Loucy (cell line): Measurements from ENCODE around the gene BIRC7.

Experiments used
- EZH2phosphoT487 ChIP-seq: fragments of 200-600 bp; IDR thresholded peaks from 2 replicates; pipeline ENCODE4 v1.6.1; 2018; ENCODE audit warnings: antibody characterized with exemption, mild to moderate bottlenecking, moderate library complexity, borderline replicate concordance
- TF ChIP-seq, protein P1 (sequence below): fragments of 200-600 bp; sonication (generic); conservative IDR thresholded peaks from 2 replicates; pipeline ENCODE4 v1.5.1; 2014; ENCODE audit warnings: mild to moderate bottlenecking, antibody characterized with exemption, low read length

DNA sequence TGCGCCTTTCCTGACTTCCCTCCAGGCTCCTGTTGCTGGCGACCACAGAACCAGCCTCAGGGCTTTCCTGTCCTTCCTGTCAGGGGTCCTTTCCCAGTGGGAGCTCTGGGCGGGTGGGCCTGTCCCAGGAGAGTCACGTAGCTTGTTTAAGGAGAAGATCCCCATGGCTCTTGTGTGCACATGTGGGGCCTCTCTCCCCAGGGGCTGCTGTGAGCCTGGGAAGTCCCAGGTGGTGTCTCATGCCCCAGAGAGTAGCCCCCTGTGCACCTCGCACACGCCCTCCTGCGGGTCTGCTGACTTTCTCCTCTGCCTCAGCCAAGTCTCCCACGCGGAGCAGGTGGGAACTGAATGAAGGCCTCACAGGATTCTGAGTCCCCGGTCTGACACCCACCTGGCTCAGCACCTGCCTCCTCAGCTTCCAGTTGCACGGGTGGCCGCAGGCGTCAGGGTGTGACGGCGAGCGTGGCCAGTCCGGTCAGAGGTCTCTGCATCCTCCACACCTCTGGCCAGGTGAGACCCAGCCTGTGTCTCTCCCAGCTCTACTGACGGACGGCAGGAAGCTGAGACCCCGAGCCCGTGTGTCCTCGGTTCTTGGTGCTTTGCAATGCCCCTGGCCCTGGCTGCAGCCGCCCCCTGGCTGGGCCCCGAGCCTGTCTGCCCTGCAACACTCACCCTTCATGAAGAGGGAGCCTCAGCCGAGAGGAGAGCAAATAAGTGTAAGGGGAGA, 24.2 kb downstream of the BIRC7 start:
- TF ChIP-seq, protein P1, sequence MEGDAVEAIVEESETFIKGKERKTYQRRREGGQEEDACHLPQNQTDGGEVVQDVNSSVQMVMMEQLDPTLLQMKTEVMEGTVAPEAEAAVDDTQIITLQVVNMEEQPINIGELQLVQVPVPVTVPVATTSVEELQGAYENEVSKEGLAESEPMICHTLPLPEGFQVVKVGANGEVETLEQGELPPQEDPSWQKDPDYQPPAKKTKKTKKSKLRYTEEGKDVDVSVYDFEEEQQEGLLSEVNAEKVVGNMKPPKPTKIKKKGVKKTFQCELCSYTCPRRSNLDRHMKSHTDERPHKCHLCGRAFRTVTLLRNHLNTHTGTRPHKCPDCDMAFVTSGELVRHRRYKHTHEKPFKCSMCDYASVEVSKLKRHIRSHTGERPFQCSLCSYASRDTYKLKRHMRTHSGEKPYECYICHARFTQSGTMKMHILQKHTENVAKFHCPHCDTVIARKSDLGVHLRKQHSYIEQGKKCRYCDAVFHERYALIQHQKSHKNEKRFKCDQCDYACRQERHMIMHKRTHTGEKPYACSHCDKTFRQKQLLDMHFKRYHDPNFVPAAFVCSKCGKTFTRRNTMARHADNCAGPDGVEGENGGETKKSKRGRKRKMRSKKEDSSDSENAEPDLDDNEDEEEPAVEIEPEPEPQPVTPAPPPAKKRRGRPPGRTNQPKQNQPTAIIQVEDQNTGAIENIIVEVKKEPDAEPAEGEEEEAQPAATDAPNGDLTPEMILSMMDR, result no peak
- no peak for TF ChIP-seq EZH2phosphoT487
